Kidney (tissue), 14 donors: ENCODE measurements around the gene NOD2. TPM values are rescaled to one million over a fixed set of nuclear protein-coding genes. Genes with fewer than 3 reads are reported as not detected.

ENCODE experiments used
- DNase-seq, 5 donors: peaks; one replicate each; pipeline ENCODE4 v3.0.0-alpha.2; 2013 to 2020
- FAIRE-seq: peaks from 2 replicates; lab custom pipeline; 2012; peaks lifted over from hg19 to GRCh38; lab: Jason Lieb, UNC
- H3K27ac ChIP-seq, 2 donors: one replicate each; pipeline ENCODE4 v1.7.0; 2013; ENCODE audit warnings: low read depth in 2 of 2, low read length in 2 of 2, inconsistent platforms in 1 of 2
- H3K27me3 ChIP-seq: one replicate; pipeline ENCODE4 v1.7.1; 2013; ENCODE audit warnings: low read length, inconsistent platforms; ENCODE audit not compliant: control insufficient read depth, insufficient read depth
- H3K36me3 ChIP-seq, 3 donors: one replicate each; pipeline versions ENCODE4 v1.7.0 to v1.7.1; 2013; ENCODE audit warnings: low read length in 3 of 3, control low read depth in 1 of 3, inconsistent platforms in 1 of 3; ENCODE audit not compliant: insufficient read depth in 3 of 3, control insufficient read depth in 2 of 3
- H3K4me1 ChIP-seq, 3 donors: one replicate each; pipeline versions ENCODE4 v1.7.0 to v1.7.1; 2013; ENCODE audit warnings: low read length in 3 of 3, inconsistent platforms in 1 of 3, low read depth in 1 of 3; ENCODE audit not compliant: control insufficient read depth in 2 of 3, insufficient read depth in 2 of 3
- H3K4me3 ChIP-seq, 3 donors: one replicate each; pipeline versions ENCODE4 v1.7.0 to v1.8.1; 2013; ENCODE audit warnings: low read length in 3 of 3, control low read depth in 1 of 3, inconsistent platforms in 1 of 3
- H3K9ac ChIP-seq, 3 donors: one replicate each; pipeline versions ENCODE4 v1.7.0 to v1.7.1; 2013; ENCODE audit warnings: low read length in 3 of 3, control low read depth in 1 of 3, inconsistent platforms in 1 of 3
- H3K9me3 ChIP-seq, 3 donors: one replicate each; pipeline versions ENCODE4 v1.7.0 to v1.7.1; 2013; ENCODE audit warnings: low read length in 3 of 3, control low read depth in 1 of 3, inconsistent platforms in 1 of 3; ENCODE audit not compliant: control insufficient read depth in 2 of 3, insufficient read depth in 1 of 3
- intact Hi-C: fragments of 100-400 bp; cut with DNase I; formaldehyde crosslinking; loops from one replicate; pipeline ENCODE4 v1.11.1; 2022
- polyA plus RNA-seq: library from polyadenylated mRNA; stranded (reverse); fragments of 350-450 nt; fragmentation: Illumina TruSeq; extraction: RNeasy Lipid Tissue Mini Kit (QIAGEN cat#74804); gene quantifications from one replicate; pipeline ENCODE4 v1.2.3, GENCODE V29; 2014; ENCODE audit warnings: low read depth, low replicate concordance; ENCODE audit not compliant: insufficient read depth
- total RNA-seq: library from RNA; stranded (reverse); fragmentation: NEBNext Ultra II Directional; extraction: Animal tissue kit (Norgen Biotek cat#: 25700); gene quantifications from one replicate; pipeline ENCODE4 v1.2.1, GENCODE V29; 2021
- TF ChIP-seq, protein P1 (sequence below): IDR thresholded peaks from 3 replicates; pipeline ENCODE4 v1.5.1; 2012; ENCODE audit warnings: mild to moderate bottlenecking, moderate library complexity, borderline replicate concordance; ENCODE audit not compliant: insufficient read depth; ENCODE audit errors: extremely low read depth
- donor health status: control.
- donor health status: control.
- donor health status: control.
- donor health status: control.
- donor health status: control.
- donor health status: DM: yes; HTN: yes; CAD: no.
- donor health status: Normal renal cell carcinoma (clear cell type).

The NOD2 gene
- total and polyA plus RNA-seq, 2 donors from 2014 or later, result 0.22 to 3.6 TPM

DNA sequence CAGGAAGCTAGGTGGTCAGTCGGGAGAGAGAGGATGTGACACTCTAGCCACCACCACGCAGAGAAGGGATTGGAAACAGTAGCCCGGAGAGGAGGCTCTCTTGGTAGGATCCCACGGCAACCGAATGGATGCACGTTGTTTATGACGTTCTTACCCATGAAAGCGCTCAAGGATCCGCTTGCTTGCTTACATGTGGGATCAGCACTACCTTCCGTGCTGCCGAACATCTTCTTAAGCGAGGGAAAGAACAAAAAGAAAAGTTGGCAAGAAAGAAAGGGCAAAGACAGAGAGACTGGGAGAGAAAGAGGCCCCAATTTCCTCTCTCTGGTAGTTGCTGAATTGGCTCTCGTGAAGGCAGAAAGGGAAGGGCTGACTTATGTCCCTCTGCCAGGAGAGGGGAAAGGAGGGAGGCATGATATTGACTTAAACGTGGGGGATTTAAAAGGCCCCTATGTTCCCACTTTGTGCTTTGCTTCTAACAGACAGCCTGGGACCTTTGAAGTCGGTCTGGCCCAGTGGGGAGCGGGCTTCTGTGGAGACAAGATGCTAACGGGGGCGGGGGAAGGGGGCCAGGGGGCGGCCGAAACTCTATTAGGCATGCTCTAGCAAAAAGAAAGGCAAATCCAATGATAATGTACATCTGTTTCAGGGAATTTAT is 47.7 kb upstream of the NOD2 start:
- intact Hi-C loops, result no loop called here
- peaks cover 0 to 2% (median 0%) of the 10 kb centered on the region in 3 donors for H3K9me3 ChIP-seq
- no peak overlapping the region for H3K9ac ChIP-seq
- H3K27ac ChIP-seq, result no peak overlapping the region
- TF ChIP-seq, protein P1, sequence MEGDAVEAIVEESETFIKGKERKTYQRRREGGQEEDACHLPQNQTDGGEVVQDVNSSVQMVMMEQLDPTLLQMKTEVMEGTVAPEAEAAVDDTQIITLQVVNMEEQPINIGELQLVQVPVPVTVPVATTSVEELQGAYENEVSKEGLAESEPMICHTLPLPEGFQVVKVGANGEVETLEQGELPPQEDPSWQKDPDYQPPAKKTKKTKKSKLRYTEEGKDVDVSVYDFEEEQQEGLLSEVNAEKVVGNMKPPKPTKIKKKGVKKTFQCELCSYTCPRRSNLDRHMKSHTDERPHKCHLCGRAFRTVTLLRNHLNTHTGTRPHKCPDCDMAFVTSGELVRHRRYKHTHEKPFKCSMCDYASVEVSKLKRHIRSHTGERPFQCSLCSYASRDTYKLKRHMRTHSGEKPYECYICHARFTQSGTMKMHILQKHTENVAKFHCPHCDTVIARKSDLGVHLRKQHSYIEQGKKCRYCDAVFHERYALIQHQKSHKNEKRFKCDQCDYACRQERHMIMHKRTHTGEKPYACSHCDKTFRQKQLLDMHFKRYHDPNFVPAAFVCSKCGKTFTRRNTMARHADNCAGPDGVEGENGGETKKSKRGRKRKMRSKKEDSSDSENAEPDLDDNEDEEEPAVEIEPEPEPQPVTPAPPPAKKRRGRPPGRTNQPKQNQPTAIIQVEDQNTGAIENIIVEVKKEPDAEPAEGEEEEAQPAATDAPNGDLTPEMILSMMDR, result no peak
- H3K4me3 ChIP-seq, result no peak overlapping the region
- DNase-seq (peak in 3 of 5 donors; percentile 40 to 82 (median 48)), FAIRE-seq (no peak)
- H3K36me3 ChIP-seq, result no peaks in the 10 kb centered on the region
- no peaks in the 10 kb centered on the region for H3K4me1 ChIP-seq
- H3K27me3 ChIP-seq, result no peaks in the 10 kb centered on the region

DNA sequence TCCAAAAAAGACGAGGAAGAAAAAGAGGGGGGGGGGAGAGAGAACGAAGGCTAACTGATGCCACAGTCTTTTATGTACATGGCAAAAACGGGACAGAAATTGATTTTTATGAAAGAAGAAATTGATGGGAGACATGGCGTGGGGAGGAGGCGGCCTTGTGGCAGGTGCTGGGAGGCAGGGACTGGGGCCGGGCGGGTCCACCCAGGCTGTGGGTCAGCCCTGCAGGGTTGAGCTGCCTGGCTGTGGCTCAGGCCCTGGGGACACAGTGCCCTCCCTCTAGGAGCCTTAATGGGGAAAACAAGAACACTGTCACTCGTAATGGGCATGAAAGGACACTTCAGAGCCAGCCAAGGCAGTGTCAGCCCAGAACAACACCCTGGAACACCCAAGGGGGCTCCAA is 47.1 kb upstream of the NOD2 start:
- peaks cover 0 to 2% (median 0%) of the 10 kb centered on the region in 3 donors for H3K9me3 ChIP-seq
- DNase-seq (no peak), FAIRE-seq (no peak)
- H3K36me3 ChIP-seq, result no peaks in the 10 kb centered on the region
- H3K27ac ChIP-seq, result no peak overlapping the region
- H3K4me1 ChIP-seq, result no peaks in the 10 kb centered on the region
- intact Hi-C loops, result no loop called here
- H3K27me3 ChIP-seq, result no peaks in the 10 kb centered on the region
- TF ChIP-seq, protein P1, result no peak
- no peak overlapping the region for H3K4me3 ChIP-seq
- no peak overlapping the region for H3K9ac ChIP-seq

DNA sequence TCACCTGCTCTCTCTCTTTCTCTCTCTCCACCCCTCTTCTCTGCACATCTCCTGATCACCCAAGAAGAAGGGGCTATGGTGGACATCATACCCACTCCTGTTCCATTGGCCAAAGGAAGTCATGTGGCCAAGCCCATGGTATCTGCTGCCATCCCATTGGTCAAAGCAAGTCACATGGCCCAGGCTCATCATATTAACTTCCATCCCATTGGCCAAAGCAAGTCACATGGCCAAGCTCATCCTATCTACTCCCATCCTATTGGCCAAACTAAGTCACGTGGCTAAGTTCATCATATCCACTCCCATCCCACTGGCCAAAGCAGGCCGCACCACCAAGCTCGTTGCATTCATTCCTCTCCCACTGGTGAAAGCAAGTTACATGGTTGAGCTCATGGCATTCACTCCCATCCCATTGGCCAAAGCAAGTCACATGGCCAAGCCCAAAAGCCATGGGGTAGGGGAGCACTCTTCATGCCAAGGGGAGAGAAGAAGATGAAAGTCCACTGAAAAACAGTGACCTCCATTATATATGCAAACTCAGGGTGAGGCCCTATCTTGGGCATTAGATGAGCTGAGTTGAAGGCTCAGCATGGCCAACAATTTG is 41.5 kb upstream of the NOD2 start:
- Histone ChIP-seq H3K9ac (no peak overlapping the region), H3K9me3 (peaks cover 0 to 2% (median 0%) of the 10 kb centered on the region in 3 donors), H3K4me3 (no peak overlapping the region), H3K4me1 (no peaks in the 10 kb centered on the region), H3K27ac (no peak overlapping the region), H3K36me3 (no peaks in the 10 kb centered on the region), H3K27me3 (no peaks in the 10 kb centered on the region)
- FAIRE-seq (no peak), DNase-seq (no peak)
- intact Hi-C loops, result no loop called here
- TF ChIP-seq, protein P1, result no peak
